HepG2 (cell line): ENCODE data around the gene RASSF8. TPM values are rescaled to one million over a fixed set of nuclear protein-coding genes. Genes with fewer than 3 reads are reported as not detected.

Experiments
- ELK4 ChIP-seq: sonication (generic); formaldehyde crosslinking; IDR thresholded peaks from 2 replicates; pipeline ENCODE4 v1.9.0; 2021; ENCODE audit warnings: missing genetic modification reagents, borderline replicate concordance
- FUBP1 ChIP-seq: sonication (generic); formaldehyde crosslinking; IDR thresholded peaks from 2 replicates; pipeline ENCODE4 v1.5.1; 2020; ENCODE audit warnings: missing genetic modification reagents, mild to moderate bottlenecking, borderline replicate concordance
- HCFC1 ChIP-seq: fragments of 150-350 bp; IDR thresholded peaks from 2 replicates; pipeline ENCODE4 v1.6.1; 2014; ENCODE audit warnings: low read depth, low read length
- HHEX ChIP-seq: IDR thresholded peaks from 2 replicates; pipeline ENCODE4 v1.6.1; 2016; ENCODE audit warnings: control low read depth
- ISX ChIP-seq: sonication (generic); formaldehyde crosslinking; conservative IDR thresholded peaks from 2 replicates; pipeline ENCODE4 v1.5.0; 2020; ENCODE audit warnings: missing genetic modification reagents
- MAX ChIP-seq: IDR thresholded peaks from 2 replicates; pipeline ENCODE4 v1.6.1; 2012; ENCODE audit warnings: inconsistent platforms
- ZBTB20 ChIP-seq: sonication (generic); formaldehyde crosslinking; IDR thresholded peaks from 2 replicates; pipeline ENCODE4 v1.8.1; 2023; ENCODE audit warnings: missing genetic modification reagents, low read depth, mild to moderate bottlenecking, borderline replicate concordance
- ZBTB40 ChIP-seq, 2 experiments: fragments of 450-650 bp in 1 of 2; sonication (generic) in 1 of 2; formaldehyde crosslinking in 1 of 2; IDR thresholded peaks; 2 replicates each; pipeline versions ENCODE4 v1.6.1 to v1.8.0; 2016 to 2022; ENCODE audit warnings: antibody characterized with exemption in 1 of 2, mild to moderate bottlenecking in 1 of 2, missing genetic modification reagents in 1 of 2
- ZNF292 ChIP-seq: sonication (generic); formaldehyde crosslinking; IDR thresholded peaks from 2 replicates; pipeline ENCODE4 v1.8.1; 2022; ENCODE audit warnings: mild to moderate bottlenecking, low read depth, missing genetic modification reagents, borderline replicate concordance
- ZNF354B ChIP-seq: sonication (generic); formaldehyde crosslinking; IDR thresholded peaks from 2 replicates; pipeline ENCODE4 v1.8.0; 2022; ENCODE audit warnings: mild to moderate bottlenecking, missing genetic modification reagents
- ZNF598 ChIP-seq: sonication (generic); formaldehyde crosslinking; IDR thresholded peaks from 2 replicates; pipeline ENCODE4 v1.5.1; 2020; ENCODE audit warnings: mild to moderate bottlenecking, missing genetic modification reagents, borderline replicate concordance
- ZNF782 ChIP-seq: sonication (generic); formaldehyde crosslinking; IDR thresholded peaks from 2 replicates; pipeline ENCODE4 v1.4.0; 2020; ENCODE audit warnings: missing genetic modification reagents, mild to moderate bottlenecking, borderline replicate concordance
- polyA plus RNA-seq, 8 experiments: library from polyadenylated mRNA; depleted of rRNA in 3 of 8; stranded (reverse) in 7 of 8; unstranded in 1 of 8; fragments of >200 nt; fragmentation: Illumina TruSeq in 4 of 8; extraction: Trizol in 4 of 8; gene quantifications; 2 replicates each; pipeline versions ENCODE4 v1.2.1 to v1.2.3, GENCODE V29; 2011 to 2016; ENCODE audit warnings: low read depth in 4 of 8, missing spikeins in 1 of 8, mixed read lengths in 1 of 8; ENCODE audit not compliant: insufficient read depth in 1 of 8
- total RNA-seq, 5 experiments: library from RNA; depleted of rRNA; stranded (reverse); fragments of >200 nt; fragmentation: Illumina TruSeq; extraction: Trizol; gene quantifications; 2 replicates each; pipeline ENCODE4 v1.2.3, GENCODE V29; 2016; ENCODE audit warnings: low read depth in 1 of 5
- TF ChIP-seq, protein P1 (sequence below): sonication (generic); formaldehyde crosslinking; IDR thresholded peaks from 2 replicates; pipeline ENCODE4 v1.4.0; 2020; ENCODE audit warnings: missing genetic modification reagents

Gene RASSF8
- total and polyA plus RNA-seq, 2 of the 13 experiments (the other 11 are each of a cell fraction or from before 2014, with no cell fraction given), result 0.82 to 9.2 TPM

GRCh38 chr12:25957793-25958427 lies 572 bp upstream of the RASSF8 start (continued):
- no peak for TF ChIP-seq ZNF292
- no peak for TF ChIP-seq ZNF354B (CRISPR knock-in tag)
- TF ChIP-seq ELK4 (CRISPR knock-in tag), result no peak
- no peak for TF ChIP-seq FUBP1 (CRISPR knock-in tag)
- no peak for TF ChIP-seq ISX (CRISPR knock-in tag)
- TF ChIP-seq HHEX (CRISPR knock-in tag), result no peak
- peak; percentile 67; the same call in 1 of the 2 replicates for TF ChIP-seq MAX
- no peak for TF ChIP-seq ZBTB20
- TF ChIP-seq ZNF598 (CRISPR knock-in tag), result no peak
- no peak for TF ChIP-seq ZNF782 (CRISPR knock-in tag)
- no peak for TF ChIP-seq ZBTB40 (IDR thresholded peaks at IDR 0.05)
- TF ChIP-seq ZBTB40 (CRISPR knock-in tag; IDR thresholded peaks at IDR 0.05), result no peak
- TF ChIP-seq, protein P1, sequence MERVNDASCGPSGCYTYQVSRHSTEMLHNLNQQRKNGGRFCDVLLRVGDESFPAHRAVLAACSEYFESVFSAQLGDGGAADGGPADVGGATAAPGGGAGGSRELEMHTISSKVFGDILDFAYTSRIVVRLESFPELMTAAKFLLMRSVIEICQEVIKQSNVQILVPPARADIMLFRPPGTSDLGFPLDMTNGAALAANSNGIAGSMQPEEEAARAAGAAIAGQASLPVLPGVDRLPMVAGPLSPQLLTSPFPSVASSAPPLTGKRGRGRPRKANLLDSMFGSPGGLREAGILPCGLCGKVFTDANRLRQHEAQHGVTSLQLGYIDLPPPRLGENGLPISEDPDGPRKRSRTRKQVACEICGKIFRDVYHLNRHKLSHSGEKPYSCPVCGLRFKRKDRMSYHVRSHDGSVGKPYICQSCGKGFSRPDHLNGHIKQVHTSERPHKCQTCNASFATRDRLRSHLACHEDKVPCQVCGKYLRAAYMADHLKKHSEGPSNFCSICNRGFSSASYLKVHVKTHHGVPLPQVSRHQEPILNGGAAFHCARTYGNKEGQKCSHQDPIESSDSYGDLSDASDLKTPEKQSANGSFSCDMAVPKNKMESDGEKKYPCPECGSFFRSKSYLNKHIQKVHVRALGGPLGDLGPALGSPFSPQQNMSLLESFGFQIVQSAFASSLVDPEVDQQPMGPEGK, result no peak
- TF ChIP-seq HCFC1, result no peak
